ENCODE results near the gene POU6F2. TPM values are rescaled to one million over a fixed set of nuclear protein-coding genes. Genes with fewer than 3 reads are reported as not detected.

Gene POU6F2
- total RNA-seq, 1 donor from 2014 or later, result 1.1 TPM

DNA sequence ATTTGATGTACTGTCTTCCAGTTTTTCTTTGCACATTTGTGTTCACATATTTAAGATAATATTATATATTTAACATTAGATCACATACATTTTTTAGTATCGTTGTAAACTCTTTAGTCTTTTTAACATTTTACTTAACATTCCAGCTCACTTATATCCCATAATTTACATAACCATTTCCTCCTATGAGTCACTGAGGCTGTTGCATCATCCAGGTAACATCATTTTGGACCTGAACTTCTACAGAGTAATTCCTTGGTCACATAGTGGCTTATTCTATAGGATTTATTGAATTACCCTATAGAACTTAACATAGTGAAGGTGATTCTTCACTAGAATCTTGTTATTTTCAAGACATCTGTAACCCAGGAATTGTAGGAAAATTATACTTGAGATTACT lies 194.4 kb downstream of the POU6F2 start:
- no peak for DNase-seq (ENCODE audit: low spot score)
- no peak overlapping the region for H3K27ac Mint-ChIP-seq (ENCODE audit: unreplicated experiment)
- no peaks in the 10 kb centered on the region for H3K4me1 Mint-ChIP-seq (ENCODE audit: unreplicated experiment)
- no peaks in the 10 kb centered on the region for H3K9me3 Mint-ChIP-seq (ENCODE audit: unreplicated experiment)
- TF ChIP-seq, protein P1, sequence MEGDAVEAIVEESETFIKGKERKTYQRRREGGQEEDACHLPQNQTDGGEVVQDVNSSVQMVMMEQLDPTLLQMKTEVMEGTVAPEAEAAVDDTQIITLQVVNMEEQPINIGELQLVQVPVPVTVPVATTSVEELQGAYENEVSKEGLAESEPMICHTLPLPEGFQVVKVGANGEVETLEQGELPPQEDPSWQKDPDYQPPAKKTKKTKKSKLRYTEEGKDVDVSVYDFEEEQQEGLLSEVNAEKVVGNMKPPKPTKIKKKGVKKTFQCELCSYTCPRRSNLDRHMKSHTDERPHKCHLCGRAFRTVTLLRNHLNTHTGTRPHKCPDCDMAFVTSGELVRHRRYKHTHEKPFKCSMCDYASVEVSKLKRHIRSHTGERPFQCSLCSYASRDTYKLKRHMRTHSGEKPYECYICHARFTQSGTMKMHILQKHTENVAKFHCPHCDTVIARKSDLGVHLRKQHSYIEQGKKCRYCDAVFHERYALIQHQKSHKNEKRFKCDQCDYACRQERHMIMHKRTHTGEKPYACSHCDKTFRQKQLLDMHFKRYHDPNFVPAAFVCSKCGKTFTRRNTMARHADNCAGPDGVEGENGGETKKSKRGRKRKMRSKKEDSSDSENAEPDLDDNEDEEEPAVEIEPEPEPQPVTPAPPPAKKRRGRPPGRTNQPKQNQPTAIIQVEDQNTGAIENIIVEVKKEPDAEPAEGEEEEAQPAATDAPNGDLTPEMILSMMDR (IDR thresholded peaks at IDR 0.05; ENCODE audit: unreplicated experiment), result no peak
- no peak overlapping the region for H3K4me3 Mint-ChIP-seq (ENCODE audit: unreplicated experiment)
- H3K36me3 Mint-ChIP-seq (ENCODE audit: low read depth, unreplicated experiment), result no peaks in the 10 kb centered on the region
- H3K27me3 Mint-ChIP-seq (ENCODE audit: unreplicated experiment), result peaks cover 4% of the 10 kb centered on the region

DNA sequence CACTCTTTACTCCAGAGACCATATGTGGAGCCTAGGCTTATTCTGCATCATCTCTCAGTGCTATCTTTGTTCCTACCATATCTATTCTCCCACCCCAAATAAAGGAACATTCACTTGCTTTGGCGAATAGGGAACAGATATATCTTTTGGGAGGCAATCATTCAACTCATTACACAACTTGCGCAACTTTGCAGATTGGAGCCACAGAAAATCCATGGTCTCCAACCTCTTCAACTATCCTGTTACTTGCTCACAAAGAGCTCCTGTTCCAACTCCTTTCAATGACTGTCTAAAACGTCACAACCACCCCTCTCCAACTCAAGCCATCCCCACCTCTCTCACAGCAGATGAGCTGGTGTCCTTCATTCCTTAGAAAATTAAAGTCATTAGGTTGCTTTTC lies 203.7 kb downstream of the POU6F2 start:
- Mint-ChIP-seq H3K27ac (ENCODE audit: unreplicated experiment) (no peak overlapping the region), H3K27me3 (ENCODE audit: unreplicated experiment) (peaks cover 1% of the 10 kb centered on the region), H3K36me3 (ENCODE audit: low read depth, unreplicated experiment) (no peaks in the 10 kb centered on the region), H3K9me3 (ENCODE audit: unreplicated experiment) (no peaks in the 10 kb centered on the region), H3K4me3 (ENCODE audit: unreplicated experiment) (no peak overlapping the region), H3K4me1 (ENCODE audit: unreplicated experiment) (no peaks in the 10 kb centered on the region)
- TF ChIP-seq, protein P1 (IDR thresholded peaks at IDR 0.05; ENCODE audit: unreplicated experiment), result no peak
- no peak for DNase-seq (ENCODE audit: low spot score)

- Mint-ChIP-seq H3K27ac (ENCODE audit: unreplicated experiment) (no peak overlapping the region), H3K4me1 (ENCODE audit: unreplicated experiment) (no peaks in the 10 kb centered on the region), H3K4me3 (ENCODE audit: unreplicated experiment) (no peak overlapping the region), H3K36me3 (ENCODE audit: low read depth, unreplicated experiment) (no peaks in the 10 kb centered on the region), H3K9me3 (ENCODE audit: unreplicated experiment) (no peaks in the 10 kb centered on the region), H3K27me3 (ENCODE audit: unreplicated experiment) (peaks cover 1% of the 10 kb centered on the region)
- TF ChIP-seq, protein P1 (IDR thresholded peaks at IDR 0.05; ENCODE audit: unreplicated experiment), result no peak
- no peak for DNase-seq (ENCODE audit: low spot score)
Measured at GRCh38 chr7:39183796-39184195, 206.1 kb downstream of the POU6F2 start.

GRCh38 chr7:39184391-39184790 lies 206.7 kb downstream of the POU6F2 start:
- DNase-seq (ENCODE audit: low spot score), result no peak
- Mint-ChIP-seq H3K27me3 (ENCODE audit: unreplicated experiment) (peaks cover 1% of the 10 kb centered on the region), H3K4me3 (ENCODE audit: unreplicated experiment) (no peak overlapping the region), H3K36me3 (ENCODE audit: low read depth, unreplicated experiment) (no peaks in the 10 kb centered on the region), H3K4me1 (ENCODE audit: unreplicated experiment) (no peaks in the 10 kb centered on the region), H3K9me3 (ENCODE audit: unreplicated experiment) (no peaks in the 10 kb centered on the region), H3K27ac (ENCODE audit: unreplicated experiment) (no peak overlapping the region)
- TF ChIP-seq, protein P1 (IDR thresholded peaks at IDR 0.05; ENCODE audit: unreplicated experiment), result peak; percentile 14

DNA sequence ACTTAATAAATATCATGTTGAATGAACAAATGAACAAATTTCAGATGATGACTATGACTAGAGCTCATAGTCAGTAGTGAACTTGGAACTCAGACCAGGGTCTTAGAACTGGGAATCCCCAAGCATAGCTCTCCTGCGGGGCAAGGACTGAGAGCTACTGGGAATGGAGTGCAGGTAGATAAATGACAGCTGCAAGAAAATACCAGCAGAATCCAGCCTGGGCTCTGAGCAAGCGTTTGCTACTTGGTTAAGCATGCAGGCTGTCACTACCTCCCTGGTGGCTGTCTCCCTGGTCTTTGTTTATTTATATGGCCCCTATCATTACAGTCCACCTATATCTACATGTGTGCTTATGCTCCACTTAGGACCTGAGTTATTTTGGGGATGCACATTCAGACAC lies 208.4 kb downstream of the POU6F2 start:
- Mint-ChIP-seq H3K4me1 (ENCODE audit: unreplicated experiment) (no peaks in the 10 kb centered on the region), H3K9me3 (ENCODE audit: unreplicated experiment) (no peaks in the 10 kb centered on the region), H3K27ac (ENCODE audit: unreplicated experiment) (no peak overlapping the region), H3K36me3 (ENCODE audit: low read depth, unreplicated experiment) (no peaks in the 10 kb centered on the region), H3K4me3 (ENCODE audit: unreplicated experiment) (no peak overlapping the region), H3K27me3 (ENCODE audit: unreplicated experiment) (peaks cover 4% of the 10 kb centered on the region)
- no peak for DNase-seq (ENCODE audit: low spot score)
- TF ChIP-seq, protein P1 (IDR thresholded peaks at IDR 0.05; ENCODE audit: unreplicated experiment), result no peak
